ENCODE data around the gene CDK17. TPM values are rescaled to one million over a fixed set of nuclear protein-coding genes. Genes with fewer than 3 reads are reported as not detected.

The CDK17 gene
- total and polyA plus RNA-seq, 2 of the 8 experiments (the other 6 are each of a cell fraction or from before 2014, with no cell fraction given) = 5.8 to 20.0 TPM

DNA sequence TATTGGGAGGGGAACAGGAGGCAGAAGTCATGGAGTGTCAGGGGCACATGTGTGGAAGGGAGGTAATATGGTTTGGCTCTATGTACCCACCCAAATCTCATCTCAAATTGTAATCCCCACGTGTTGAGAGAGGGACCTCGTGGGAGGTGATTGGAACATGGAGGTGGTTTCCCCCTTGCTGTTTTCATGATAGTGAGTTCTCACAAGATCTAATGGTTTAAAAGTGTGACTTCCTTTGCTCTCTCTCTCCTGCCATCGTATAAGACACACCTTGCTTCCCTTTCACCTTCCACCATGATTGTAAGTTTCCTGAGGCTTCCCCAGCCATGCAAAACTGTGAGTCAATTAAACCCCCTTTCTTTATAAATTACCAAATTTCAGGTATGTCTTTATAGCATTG lies 41.6 kb upstream of the CDK17 start:
- no peak overlapping the region for H3K14ac ChIP-seq (ENCODE audit: insufficient read length)
- FAIRE-seq (no peak), DNase-seq (ENCODE audit: low read depth in 1 of 2, low spot score in 2 of 2) (no peak)
- H4K91ac ChIP-seq (replicated peaks; ENCODE audit: insufficient read length, low read length) = no peak overlapping the region
- H2AFZ ChIP-seq (ENCODE audit: low read length) = no peak overlapping the region
- H2BK12ac ChIP-seq (ENCODE audit: low read depth, low read length) = no peak overlapping the region
- no peak overlapping the region for H3K9ac ChIP-seq (replicated peaks in 1 of 4; ENCODE audit: extremely low read depth in 1 of 4, low read depth in 3 of 4, low read length in 3 of 4)
- H3K4me1 ChIP-seq (replicated peaks in 1 of 4; ENCODE audit: control insufficient read depth in 3 of 4, insufficient read depth in 4 of 4, low read length in 3 of 4) = no peaks in the 10 kb centered on the region
- H3K56ac ChIP-seq (replicated peaks; ENCODE audit: insufficient read length, low read depth, low read length) = no peak overlapping the region
- H3K23ac ChIP-seq (ENCODE audit: insufficient read length) = no peak overlapping the region
- H3K9me3 ChIP-seq (ENCODE audit: insufficient read depth in 2 of 2, low read depth in 1 of 2, low read length in 1 of 2) = no peaks in the 10 kb centered on the region
- H4K5ac ChIP-seq (ENCODE audit: insufficient read length, low read depth, low read length) = no peak overlapping the region
- H3K4me2 ChIP-seq (ENCODE audit: insufficient read depth in 1 of 2, low read depth in 2 of 2, low read length in 2 of 2) = no peak overlapping the region
- H2AK5ac ChIP-seq (ENCODE audit: low read depth, low read length) = no peak overlapping the region
- 86% methylated on average over 3 of the region's 3 CpGs; no CpG with 5 or more reads in 1 of the 2 experiments for WGBS, 2 experiments (ENCODE audit: extremely low coverage in 1 of 2, insufficient coverage in 1 of 2, insufficient read length in 1 of 2, insufficient replicate concordance in 2 of 2, low coverage in 1 of 2, low lambda C conversion rate in 2 of 2, missing lambda C conversion rate in 1 of 2)
- no peak overlapping the region for H3K18ac ChIP-seq (ENCODE audit: extremely low read depth, low read length)
- H2BK5ac ChIP-seq (ENCODE audit: low read depth, low read length) = no peak overlapping the region
- H3K4me3 ChIP-seq (ENCODE audit: extremely low read depth in 1 of 4, insufficient read depth in 2 of 4, low read depth in 3 of 4, low read length in 4 of 4) = no peak overlapping the region
- H4K8ac ChIP-seq (ENCODE audit: extremely low read depth, insufficient read depth, low read length) = no peak overlapping the region
- H2BK20ac ChIP-seq (ENCODE audit: low read length) = no peak overlapping the region
- H3K79me1 ChIP-seq (ENCODE audit: low read depth, low read length) = no peaks in the 10 kb centered on the region
- no peaks in the 10 kb centered on the region for H4K20me1 ChIP-seq (replicated peaks in 1 of 2; ENCODE audit: control insufficient read depth in 1 of 2, insufficient read depth in 2 of 2, low read length in 2 of 2)
- H3K4ac ChIP-seq (replicated peaks; ENCODE audit: insufficient read length, low read depth, low read length) = no peak overlapping the region
- H3K23me2 ChIP-seq (ENCODE audit: low read depth, low read length) = no peaks in the 10 kb centered on the region
- ChIA-PET POLR2A (ENCODE audit: partially characterized antibody) (no interaction called here), CTCF (ENCODE audit: partially characterized antibody) (no interaction called here)
- no peak overlapping the region for H2BK120ac ChIP-seq (replicated peaks; ENCODE audit: low read depth, low read length)
- H3K36me3 ChIP-seq (ENCODE audit: control insufficient read depth in 2 of 4, insufficient read depth in 4 of 4, low read length in 3 of 4) = no peaks in the 10 kb centered on the region
- no peaks in the 10 kb centered on the region for H3K79me2 ChIP-seq (ENCODE audit: control insufficient read depth in 1 of 2, insufficient read depth in 2 of 2, low read length in 2 of 2)
- H3K27ac ChIP-seq (ENCODE audit: low read depth, low read length) = no peak overlapping the region
- no peak overlapping the region for H2BK15ac ChIP-seq (ENCODE audit: low read length)
- H3K27me3 ChIP-seq (replicated peaks in 1 of 4; ENCODE audit: control insufficient read depth in 3 of 4, extremely low read depth in 1 of 4, insufficient read depth in 3 of 4, low read length in 3 of 4) = no peaks in the 10 kb centered on the region
- TF ChIP-seq RXRA (IDR thresholded peaks at IDR 0.05; ENCODE audit: insufficient read depth, low read depth, low read length) = no peak
- no peak for TF ChIP-seq TAF1 (IDR thresholded peaks at IDR 0.05; ENCODE audit: low read depth, low read length)
- TF ChIP-seq SP1 (IDR thresholded peaks at IDR 0.05; ENCODE audit: low read depth, low read length) = no peak
- no peak for TF ChIP-seq CBX5 (IDR thresholded peaks at IDR 0.05; ENCODE audit: low read depth, low read length)
- TF ChIP-seq NANOG (IDR thresholded peaks at IDR 0.05; ENCODE audit: insufficient read depth, low read depth, low read length, poor library complexity, severe bottlenecking) = no peak
- no peak for TF ChIP-seq POLR2AphosphoS5 (IDR thresholded peaks at IDR 0.05; ENCODE audit: low read depth, low read length)
- TF ChIP-seq BACH1 (IDR thresholded peaks at IDR 0.05; ENCODE audit: low read length) = no peak
- TF ChIP-seq YY1 (IDR thresholded peaks at IDR 0.05; ENCODE audit: low read depth, low read length) = no peak
- no peak for TF ChIP-seq RNF2 (IDR thresholded peaks at IDR 0.05; ENCODE audit: borderline replicate concordance, low read depth, low read length, missing control alignments, poor library complexity, severe bottlenecking)
- no peak for TF ChIP-seq SP4 (IDR thresholded peaks at IDR 0.05; ENCODE audit: low read length)
- TF ChIP-seq ATF2 (IDR thresholded peaks at IDR 0.05; ENCODE audit: low read length) = no peak
- no peak for TF ChIP-seq POU5F1 (IDR thresholded peaks at IDR 0.05; ENCODE audit: low read depth, low read length)
- no peak for TF ChIP-seq RBBP5 (IDR thresholded peaks at IDR 0.05; ENCODE audit: borderline replicate concordance, low read depth, low read length)
- TF ChIP-seq PHF8 (conservative IDR thresholded peaks at IDR 0.05; ENCODE audit: low read depth, low read length) = no peak
